HG02610 (cell line): ENCODE measurements around the gene FRMD1.

Experiments used
- ATAC-seq: cut with Tn5 transposase; IDR thresholded peaks from one replicate; pipeline ENCODE4 v1.9.1; 2021; ENCODE audit warnings: mild to moderate bottlenecking, moderate library complexity; ENCODE audit not compliant: unreplicated experiment

The FRMD1 gene

DNA sequence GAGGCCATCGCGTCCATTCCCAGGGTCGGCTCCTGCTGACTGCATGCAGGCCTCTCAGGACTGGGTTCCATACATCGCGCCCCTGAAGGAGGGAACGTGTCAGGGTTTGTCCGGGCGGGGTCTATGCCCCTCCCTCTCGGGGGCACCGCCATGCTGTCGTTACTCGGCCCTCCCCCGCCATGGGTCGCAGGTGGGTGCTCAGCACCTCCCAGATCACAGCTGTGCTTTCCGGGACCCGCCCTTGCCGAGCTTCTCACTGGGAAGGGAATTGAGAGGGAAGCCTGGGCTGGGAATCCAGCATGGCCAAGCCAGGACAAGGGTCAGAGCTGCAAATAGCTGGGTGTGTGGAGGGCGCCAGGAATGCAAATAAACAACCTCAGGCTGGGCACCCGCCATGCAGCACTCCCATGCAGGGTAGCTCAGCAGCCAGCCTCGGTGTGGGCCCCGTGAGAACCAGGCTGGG lies at the start of gene FRMD1:
FRMD1 (minus strand) TSS at position 270 of the 463 bp plus-strand sequence; CDS start at position 152, 118 bp downstream.
- no peak for ATAC-seq

DNA sequence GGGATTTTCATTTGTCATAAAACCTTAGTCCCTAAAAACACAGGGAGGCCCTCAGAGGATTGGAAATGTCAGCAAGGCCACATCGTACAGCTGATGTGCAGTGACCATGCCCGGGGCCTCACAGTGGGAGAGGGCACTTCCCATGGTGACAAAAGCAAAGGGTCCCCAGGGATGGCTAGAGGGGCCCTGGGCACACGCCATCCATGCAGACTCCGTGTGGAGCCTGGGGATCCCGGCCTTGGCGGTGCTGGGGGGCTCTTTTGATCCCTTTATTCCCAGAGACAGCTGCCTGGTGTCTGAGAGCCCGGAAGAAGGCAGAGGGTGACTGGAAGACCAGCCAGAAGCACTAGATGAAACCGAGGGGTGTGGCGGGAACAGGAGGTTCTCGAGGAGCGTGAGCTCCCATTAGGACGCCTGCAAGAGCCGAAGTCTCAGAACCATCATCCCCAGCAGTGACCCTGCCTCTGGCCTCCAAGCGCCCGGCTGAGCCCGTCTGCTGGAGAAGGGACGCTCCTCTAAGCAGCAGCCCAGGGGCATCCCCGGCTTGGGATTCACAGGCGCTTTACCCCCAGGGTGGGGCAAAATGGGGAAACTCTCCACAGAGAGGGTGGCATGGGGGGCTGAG lies 49.1 kb upstream of the FRMD1 start:
- ATAC-seq: no peak

DNA sequence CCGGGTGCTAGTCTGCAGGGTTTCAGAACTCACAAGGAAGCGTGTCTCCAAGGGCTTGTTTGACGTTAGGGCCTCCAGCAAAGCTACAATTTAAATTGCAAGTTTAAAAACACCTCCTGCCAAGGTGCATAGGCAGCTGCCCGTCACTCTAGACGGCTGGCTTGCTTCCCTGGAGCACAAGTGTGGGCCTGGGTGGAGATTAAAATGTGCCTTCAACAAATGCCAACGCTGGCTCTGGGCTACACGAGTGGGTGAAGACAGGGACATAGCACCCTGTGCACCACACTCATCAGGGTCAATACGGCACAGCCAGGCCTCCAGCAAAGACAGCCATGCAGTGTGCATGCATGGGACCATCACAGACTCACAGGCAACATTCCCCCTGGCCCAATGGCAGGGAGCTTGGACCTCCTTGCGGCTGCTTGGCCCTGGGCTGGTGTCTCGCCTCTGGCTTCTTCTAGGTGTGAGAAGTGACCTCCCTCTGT lies 48.4 kb upstream of the FRMD1 start:
- no peak for ATAC-seq

DNA sequence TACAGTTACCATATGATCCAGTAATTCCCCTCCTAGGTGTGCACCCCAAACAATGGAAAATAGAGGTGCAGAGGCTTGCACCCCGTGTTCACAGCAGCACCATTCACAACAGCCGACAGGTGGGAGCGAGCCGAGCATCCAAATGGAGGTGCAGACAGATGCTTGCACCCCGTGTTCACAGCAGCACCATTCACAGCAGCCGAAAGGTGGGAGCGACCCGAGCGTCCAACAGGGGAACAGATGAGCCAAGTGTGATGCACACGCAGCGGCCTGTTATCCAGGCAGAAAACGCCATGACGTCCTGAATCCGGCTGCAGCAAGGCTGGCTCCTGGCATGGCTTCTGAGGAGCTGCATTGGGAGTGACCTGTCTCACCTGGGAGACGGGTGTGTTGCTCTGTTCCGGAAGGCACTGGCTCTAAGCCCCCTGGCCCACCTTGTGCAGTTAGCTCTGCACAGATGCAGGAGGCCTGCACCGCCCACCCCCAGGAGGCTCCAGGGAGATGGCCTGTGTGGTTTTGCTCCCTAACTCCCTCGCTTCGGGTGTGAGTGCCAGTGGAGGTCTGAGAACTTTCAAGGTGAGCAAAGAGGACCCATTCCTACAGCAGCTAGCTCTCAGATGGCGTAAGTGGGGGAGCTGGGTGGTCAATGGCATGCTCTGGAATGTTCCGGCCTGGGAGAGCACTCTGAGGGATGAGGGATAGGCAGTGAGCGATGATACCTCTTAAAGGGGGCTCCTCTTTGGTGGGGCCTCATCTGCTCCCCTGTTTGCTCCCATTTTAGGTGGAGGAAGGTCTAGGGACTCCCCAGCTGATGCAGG lies 47.8 kb upstream of the FRMD1 start:
- no peak for ATAC-seq

DNA sequence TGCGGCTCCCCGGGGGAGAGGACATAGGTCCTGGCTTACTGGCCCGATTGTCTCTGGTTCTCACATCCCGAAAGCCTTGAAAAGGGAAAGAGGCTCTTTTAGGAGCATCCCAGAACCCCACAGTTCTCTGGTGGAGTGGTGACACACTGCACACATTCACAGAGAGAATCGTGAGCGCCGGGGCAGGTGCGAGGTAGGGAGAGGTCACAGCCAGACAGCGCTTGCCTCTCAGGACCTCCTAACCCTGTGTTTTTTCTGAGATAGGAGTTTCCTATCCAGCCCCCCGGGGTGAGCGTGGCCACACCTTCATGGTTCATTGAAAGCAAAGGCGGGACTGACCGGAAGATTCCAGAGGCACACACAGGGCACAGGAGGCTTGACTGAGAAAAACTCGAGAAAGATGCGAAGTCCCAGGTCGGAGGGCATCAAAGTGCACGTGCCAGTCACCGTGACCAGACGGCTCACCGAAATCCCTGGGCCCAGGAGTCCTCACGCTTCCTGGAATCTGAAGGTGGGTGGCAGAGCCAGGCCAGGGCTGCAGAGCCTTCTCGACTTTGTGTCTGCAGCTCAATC lies 46.5 kb upstream of the FRMD1 start:
- ATAC-seq: no peak

DNA sequence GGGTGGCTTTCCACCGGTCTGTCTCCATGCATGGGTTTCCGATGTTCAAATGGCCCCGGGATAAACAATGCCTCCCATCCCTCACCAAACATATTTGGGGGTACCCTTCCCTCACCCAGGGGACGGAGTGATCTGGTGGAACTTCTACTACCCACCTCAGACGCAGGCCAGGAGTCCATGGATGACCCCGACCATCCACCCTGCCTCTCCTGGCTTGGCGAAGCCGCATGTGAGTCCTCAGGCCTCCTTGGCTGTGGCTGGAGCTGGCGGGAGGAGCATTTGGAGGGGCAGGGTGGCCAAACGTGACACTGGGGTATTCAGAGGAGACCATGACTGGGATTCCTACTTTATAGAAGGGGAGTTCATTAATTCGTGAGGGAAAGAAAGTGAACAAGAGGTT lies 45.9 kb upstream of the FRMD1 start:
- ATAC-seq: no peak

DNA sequence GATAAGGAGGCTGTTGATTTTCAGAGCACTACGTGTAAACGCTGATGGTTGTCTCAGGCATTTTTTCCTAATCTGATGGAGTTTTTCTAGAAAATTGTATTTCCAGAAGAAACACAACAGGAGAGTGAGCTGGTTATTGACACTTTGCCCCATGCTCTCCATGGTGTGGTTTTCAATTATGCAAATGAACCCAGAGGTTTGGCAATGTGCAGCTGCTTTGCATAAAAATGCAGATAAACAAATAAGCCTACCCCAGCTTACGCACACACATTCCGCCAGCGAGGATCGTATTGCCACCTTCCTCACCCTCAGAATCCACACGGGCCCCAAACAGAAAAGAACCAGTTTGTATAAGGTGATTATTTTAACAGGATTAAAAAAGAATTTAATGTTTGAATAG lies 45.1 kb upstream of the FRMD1 start:
- no peak for ATAC-seq

DNA sequence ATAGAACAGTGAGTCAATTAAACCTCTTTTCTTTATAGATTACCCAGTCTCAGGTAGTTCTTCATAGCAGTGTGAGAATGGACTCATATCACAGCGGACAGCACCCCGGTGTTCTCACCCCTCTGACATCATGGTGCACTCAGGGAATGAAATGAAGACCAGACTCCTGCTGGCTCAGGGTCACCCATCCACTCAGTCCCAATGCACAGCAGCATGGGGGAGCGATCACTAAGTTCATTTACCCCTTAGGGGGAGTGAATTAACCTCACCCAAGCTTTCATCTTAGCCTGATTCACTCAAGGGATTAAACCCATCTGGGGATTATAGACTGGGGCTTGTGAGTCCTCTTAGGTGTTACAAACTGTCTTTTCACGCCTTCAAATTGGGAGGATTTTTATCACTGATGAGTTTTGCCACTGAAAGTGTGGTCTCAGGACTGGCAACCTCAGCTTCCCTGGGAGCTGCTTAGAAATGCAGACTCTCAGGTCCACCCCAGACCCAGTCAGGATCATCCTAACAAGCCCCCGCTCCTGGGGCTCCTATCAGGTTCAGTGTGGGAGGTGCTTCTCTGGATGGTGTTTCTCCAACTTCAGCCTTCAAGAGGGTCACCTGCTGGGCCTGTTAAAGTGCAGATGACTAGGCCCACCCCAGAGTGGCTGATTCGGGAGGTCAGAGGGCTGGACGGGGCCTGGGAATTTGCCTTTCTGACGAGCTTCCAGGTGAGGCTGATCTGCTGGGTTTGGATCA lies 44.3 kb upstream of the FRMD1 start:
- no peak for ATAC-seq

DNA sequence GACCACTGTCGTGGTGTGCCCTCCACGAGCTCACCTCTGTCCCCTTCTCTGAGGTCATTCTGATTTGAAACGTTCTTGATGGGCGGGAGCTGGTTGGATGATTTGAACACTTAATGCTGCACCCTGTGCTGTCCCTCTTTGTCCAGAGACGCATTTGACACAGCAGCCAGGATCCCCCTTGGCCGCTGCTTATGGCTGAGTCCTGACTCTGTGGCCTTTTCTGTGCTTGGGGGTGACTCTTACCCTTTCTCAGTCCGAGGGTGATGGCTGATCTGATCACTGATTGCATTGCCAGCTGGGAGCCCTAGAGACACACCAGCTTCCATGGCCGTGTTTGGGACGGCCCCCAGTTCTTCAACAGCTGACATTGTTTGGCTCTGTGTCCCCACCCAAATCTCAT lies 43.5 kb upstream of the FRMD1 start:
- no peak for ATAC-seq

DNA sequence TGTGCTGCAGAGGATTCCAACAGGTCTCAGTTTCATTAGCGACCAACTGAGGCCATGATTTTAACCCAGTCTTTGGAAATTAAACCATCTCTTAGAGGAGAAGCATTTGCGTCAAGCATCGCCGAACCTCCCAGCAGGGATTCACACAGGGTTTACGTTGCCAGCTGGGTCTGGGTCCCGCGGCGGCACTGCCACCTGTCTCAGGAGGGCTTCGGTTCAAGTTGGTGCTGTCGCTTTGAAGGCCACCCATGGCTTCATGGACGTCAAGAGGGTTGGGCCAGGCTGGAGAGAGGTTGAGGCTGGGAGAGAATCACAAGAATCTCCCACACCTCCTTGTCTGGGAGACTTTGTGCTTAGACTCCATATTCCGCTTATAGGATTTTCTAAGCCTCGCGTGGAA lies 43.0 kb upstream of the FRMD1 start:
- no peak for ATAC-seq

DNA sequence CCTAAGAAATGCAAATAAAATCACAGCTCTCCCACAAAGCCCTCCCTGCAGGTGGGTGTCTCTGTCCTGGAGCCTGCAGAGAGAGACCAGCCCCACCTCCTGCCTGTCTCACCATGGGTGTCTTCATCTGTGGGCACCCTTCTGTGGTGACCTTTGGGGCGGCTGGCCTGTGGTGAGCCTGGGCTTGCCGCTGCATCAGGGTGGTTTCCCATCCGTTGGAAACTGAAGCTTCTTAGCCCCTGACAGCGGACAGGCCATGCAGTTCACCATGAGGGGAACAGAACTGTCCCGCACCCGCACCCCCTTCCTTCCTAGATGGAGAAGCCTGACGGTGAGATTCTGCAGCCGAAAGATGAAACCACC lies 42.3 kb upstream of the FRMD1 start:
- no peak for ATAC-seq

DNA sequence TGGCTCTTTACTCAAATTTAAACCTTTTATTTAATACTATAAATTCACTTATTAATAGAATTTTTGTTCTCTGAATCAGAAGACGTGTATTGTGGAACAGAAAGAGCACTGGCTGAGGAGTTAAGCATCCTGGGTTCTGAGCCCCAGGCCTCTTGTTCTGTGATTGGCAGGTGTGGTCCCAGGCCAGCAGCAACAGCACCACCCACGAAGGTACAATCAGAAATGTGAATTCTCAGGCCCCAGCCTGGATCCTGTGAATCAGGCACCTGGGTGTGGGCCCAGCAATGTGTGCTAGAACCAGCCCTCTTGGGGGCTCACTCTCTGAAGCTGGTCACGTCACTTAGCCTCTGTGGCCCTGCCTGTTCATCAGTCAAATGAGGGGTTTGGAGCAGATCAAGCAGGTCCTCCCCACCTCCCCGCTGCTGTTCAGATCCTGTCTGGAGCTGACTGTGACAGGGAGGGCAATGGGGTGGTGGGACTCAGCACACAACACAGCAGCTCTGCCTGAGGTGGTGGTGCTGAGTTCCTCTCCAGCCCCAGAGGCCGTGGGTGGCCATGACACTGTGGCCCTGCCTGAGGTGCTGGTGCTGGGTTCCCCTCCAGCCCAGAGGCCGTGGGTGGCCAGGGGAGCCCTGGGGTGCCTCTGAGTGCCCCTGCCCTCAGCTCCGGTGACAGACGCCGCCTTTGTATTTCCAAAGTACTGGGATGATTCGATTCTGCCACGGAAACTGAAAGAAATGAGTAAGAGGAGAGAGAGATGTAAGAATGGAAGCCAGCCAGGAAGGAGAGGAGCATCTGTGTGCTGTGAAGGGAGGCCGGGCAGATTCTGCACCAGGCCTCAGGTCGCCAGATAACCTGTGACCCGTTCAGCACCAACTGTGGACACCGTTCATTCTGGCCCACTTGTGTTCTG lies 41.6 kb upstream of the FRMD1 start:
- no peak for ATAC-seq

DNA sequence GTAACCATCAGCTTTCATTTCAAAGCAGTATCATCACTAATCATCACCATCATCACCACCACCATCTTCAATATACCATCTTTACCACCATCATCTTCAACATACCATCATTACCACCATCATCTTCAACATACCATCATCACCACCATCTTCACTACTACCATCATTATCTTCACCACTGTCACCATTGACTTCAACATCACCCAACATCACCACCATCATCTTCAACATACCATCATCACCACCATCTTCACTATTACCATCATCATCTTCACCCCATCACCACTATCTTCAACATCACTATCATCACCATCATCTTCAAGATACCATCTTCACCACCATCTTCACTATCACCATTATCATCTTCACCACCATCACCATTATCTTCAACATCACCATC lies 40.5 kb upstream of the FRMD1 start:
- ATAC-seq: no peak

DNA sequence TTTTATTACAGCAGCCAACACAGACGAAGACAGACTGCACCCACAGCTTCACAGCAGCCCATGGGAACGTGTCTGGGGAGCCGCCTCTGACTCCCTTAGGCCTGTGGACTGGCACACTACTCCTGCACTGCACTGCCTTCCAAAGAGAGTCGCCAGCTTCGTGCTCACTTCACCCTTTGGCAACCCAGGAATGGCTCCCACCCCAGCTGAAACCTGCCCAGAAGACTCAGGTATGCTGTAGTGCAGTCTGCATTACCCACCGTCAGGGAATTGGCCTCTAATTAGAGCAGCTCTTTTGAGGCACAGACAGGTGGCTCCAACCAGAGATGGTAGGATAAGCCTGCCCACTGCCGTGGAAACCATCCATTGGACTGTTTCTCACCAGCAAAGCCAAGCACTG lies 39.9 kb upstream of the FRMD1 start:
- ATAC-seq: no peak

DNA sequence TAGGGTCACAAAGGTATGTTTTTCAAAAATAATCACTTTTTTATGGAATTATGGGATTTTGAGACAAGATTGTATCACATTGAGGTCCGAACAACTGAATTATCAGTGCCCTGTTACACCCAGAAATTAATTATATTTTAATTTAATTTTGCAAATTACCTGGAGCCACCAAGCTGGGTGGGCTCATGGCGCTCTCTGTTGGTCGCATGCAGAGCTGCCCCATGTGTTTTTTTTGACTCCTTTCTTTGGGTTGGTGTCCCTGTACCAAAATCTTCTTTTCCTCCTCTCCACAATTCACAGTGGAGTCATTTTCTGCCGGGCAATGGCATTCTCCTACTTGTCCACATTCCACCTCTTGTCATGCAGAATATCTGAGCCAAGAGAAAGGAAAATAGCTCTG lies 38.9 kb upstream of the FRMD1 start:
- no peak for ATAC-seq

DNA sequence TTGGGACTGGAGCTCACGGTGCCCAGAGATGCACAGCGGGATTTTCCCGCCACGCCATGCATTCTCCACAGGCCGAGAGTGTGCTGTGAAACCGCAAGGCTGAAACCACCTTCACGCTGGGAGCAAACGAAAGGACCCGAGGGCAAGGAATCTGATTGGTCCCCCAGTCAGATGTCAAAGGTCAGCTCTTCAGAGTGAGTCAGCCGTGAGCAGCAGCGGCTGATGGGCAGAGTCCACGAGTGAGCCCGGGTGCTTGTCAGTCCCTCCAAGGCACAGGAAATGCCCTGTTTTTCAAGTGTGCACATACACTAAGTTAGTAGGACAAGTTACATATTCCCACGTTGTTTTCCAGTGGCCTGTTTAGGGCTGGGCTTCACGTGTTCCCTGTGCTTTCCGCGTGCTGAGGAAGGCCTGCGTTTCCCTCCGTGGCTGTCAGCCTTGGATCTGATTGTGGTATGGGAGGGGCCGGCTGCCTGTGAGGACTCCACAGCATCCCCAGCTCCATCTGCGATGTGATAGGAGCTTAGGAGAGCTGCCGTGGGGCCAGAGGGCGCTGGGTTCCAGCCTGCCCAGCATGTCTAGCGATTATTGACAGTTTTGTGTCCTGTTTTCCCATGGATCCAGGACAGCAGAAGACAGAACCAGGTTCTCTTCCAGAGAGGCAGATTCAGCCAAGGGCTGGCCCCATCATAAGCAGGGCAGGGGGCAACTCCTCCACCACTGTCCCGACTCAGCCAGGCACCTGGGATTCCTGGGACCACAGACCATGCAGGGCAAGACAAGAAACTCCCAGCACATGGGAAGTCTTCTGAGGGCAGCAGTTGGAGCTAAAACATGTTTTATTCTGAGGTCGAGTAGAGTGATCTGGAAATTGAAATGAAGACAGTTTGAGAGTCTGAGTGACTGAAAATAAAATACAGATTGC lies 38.2 kb upstream of the FRMD1 start:
- no peak for ATAC-seq

DNA sequence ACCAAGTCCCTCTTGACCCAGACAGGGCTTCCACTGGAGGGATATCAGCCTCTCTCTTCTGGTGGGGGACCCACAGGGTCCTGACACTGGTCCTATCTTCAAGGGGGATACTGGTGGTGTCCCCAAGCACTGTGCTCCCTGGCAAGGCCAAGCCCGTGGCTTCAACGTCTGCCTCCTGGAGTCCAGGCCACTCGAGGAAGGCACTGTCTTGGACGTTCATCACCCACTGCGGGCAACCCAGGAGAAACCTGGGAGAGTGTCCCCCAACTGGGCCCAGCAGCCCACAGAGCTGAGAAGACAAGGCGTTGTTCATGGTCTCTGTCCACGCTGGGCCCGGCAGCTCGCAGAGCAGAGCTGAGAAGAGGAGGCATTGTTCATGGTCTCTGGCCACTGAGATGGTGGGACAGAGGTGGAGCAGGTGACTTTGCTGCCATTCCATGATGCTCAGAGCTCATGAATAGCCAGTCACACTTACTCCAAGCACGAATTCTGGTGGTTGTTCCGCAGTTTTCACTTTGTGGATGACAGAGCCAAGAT lies 37.5 kb upstream of the FRMD1 start:
- ATAC-seq: no peak

DNA sequence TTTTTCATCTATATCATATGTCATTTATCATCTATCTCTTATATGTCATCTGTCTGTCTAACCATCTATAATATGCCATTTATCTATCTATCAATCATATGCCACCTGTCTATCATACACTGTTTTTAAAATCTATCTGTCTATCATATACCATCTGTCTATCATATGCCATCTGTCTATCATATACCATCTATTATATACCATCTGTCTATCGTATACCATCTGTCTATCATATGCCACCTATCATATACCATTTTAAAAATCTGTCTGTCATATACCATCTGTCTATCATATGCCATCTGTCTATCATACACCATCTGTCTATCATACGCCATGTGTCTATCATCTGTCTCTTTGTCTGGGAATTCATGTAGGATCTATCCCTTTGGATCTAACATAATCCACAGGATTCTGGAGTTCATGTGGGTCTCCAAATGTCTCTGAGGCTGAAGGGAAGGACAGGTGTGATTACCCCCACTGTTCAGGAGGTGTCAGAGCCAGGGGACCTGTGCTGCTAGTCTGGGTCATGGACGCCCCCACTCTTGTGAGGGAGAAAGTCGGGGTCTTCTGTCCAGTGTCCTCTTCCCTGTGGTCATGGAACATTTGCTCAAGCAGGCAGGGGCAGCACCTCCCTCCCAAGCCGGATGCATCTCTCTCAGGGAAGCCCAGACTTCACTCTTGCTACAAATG lies 36.9 kb upstream of the FRMD1 start:
- no peak for ATAC-seq
